Heart left ventricle (tissue), 13 donors: ENCODE data around the gene MYO3A.

Experiments used
- POLR2A ChIP-seq, 2 donors: fragments of 450-650 bp; IDR thresholded peaks; one replicate each; pipeline ENCODE4 v1.6.1; 2017; ENCODE audit warnings: antibody characterized with exemption in 2 of 2, mild to moderate bottlenecking in 2 of 2, moderate library complexity in 2 of 2
- TF ChIP-seq, protein P1 (sequence below), 12 donors: fragments of 200-600 bp; sonication (generic) in 4 of 12; IDR thresholded peaks; one replicate each; pipeline versions ENCODE4 v1.5.0 to v1.8.0; 2018 to 2022; ENCODE audit warnings: antibody characterized with exemption in 12 of 12, mild to moderate bottlenecking in 5 of 12
- donor health status: ischemic (EF 13 %, LVEDD 7.1; RV severe dilation, severe dysfunction).
- donor health status: DM: no; HTN: yes; CAD: no.
- donor health status: DM: no; HTN: no; CAD: no.
- donor health status: ischemic (EF 25% LVEDD 6.9; RV normal size, moderate dysfunction).
- donor health status: ischemic (EF 25% LVEDD 5.7; RV mildly dilated, moderate dysfunction).
- donor health status: ischemic (EF 35%, LVEDD 5.7; RV mildly dilated, moderate dysfunction).
- donor health status: nonischemic (EF 11% LVEDD 7.7; RV severe dilation, severe dysfunction).
- donor health status: DM: yes; HTN: yes; CAD: no.
- donor health status: PGD.
- donor health status: ischemic (EF 29% LVEDD 5.4; RV normal size, mild dysfunction).
- donor health status: nonischemic (EF 23%, LVEDD 6.1; RV moderate dilation, normal function).

DNA sequence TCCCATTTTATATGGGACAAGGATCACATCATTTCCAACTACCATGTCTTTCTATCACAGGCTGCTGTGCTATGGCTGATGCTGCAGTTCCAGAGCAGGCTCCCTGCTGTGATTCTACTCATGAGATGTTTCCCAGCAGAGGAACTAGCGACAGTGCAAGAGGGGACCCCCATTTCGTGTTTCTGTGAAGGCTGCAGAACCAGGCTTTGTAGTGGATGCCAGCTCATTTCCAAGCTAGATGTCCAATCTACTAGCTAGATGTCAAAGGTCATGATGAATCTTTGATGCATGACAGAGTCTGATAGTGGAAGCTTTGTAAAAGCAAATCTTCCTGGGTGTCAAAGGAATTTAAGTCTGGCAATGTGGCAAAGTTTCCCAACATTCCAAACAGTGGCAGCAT lies 21.2 kb upstream of the MYO3A start:
- no peak for TF ChIP-seq POLR2A (IDR thresholded peaks at IDR 0.05)
- TF ChIP-seq, protein P1, sequence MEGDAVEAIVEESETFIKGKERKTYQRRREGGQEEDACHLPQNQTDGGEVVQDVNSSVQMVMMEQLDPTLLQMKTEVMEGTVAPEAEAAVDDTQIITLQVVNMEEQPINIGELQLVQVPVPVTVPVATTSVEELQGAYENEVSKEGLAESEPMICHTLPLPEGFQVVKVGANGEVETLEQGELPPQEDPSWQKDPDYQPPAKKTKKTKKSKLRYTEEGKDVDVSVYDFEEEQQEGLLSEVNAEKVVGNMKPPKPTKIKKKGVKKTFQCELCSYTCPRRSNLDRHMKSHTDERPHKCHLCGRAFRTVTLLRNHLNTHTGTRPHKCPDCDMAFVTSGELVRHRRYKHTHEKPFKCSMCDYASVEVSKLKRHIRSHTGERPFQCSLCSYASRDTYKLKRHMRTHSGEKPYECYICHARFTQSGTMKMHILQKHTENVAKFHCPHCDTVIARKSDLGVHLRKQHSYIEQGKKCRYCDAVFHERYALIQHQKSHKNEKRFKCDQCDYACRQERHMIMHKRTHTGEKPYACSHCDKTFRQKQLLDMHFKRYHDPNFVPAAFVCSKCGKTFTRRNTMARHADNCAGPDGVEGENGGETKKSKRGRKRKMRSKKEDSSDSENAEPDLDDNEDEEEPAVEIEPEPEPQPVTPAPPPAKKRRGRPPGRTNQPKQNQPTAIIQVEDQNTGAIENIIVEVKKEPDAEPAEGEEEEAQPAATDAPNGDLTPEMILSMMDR (IDR thresholded peaks at IDR 0.05): no peak
